Loucy (cell line): Measurements from ENCODE around the gene ZCCHC14.

ENCODE experiments used
- H2AFZ ChIP-seq: fragments of 200-600 bp; sonication (generic); 2 replicates; pipeline ENCODE4 v1.6.0; 2016; ENCODE audit warnings: antibody characterized with exemption, mild to moderate bottlenecking, low read length, moderate library complexity
- H3F3A ChIP-seq: fragments of 200-600 bp; 2 replicates; pipeline ENCODE4 v1.6.0; 2016; ENCODE audit warnings: antibody characterized with exemption, low read depth, mild to moderate bottlenecking
- H3K27me3 ChIP-seq: fragments of 200-600 bp; sonication (generic); 2 replicates; pipeline ENCODE4 v1.6.1; 2014; ENCODE audit warnings: low read length, mild to moderate bottlenecking; ENCODE audit not compliant: insufficient read depth, poor library complexity, severe bottlenecking
- H3K36me3 ChIP-seq: fragments of 200-600 bp; sonication (generic); 2 replicates; pipeline ENCODE4 v1.6.1; 2016; ENCODE audit warnings: low read length; ENCODE audit not compliant: insufficient read depth
- H3K4me1 ChIP-seq: fragments of 200-600 bp; sonication (generic); 2 replicates; pipeline ENCODE4 v1.5.1; 2014; ENCODE audit warnings: low read length, mild to moderate bottlenecking; ENCODE audit not compliant: insufficient read depth, poor library complexity, severe bottlenecking
- H3K4me2 ChIP-seq: fragments of 200-600 bp; sonication (generic); 2 replicates; pipeline ENCODE4 v1.6.0; 2014; ENCODE audit warnings: antibody characterized with exemption, low read length, low read depth, mild to moderate bottlenecking; ENCODE audit not compliant: poor library complexity, severe bottlenecking
- H3K4me3 ChIP-seq: fragments of 200-600 bp; sonication (generic); 2 replicates; pipeline ENCODE4 v1.5.1; 2014; ENCODE audit warnings: low read length, mild to moderate bottlenecking, mixed read lengths; ENCODE audit not compliant: poor library complexity, severe bottlenecking
- H3K79me2 ChIP-seq: fragments of 200-600 bp; sonication (generic); 2 replicates; pipeline ENCODE4 v1.6.1; 2014; ENCODE audit warnings: low read length; ENCODE audit not compliant: insufficient read depth
- H3K9ac ChIP-seq: fragments of 200-600 bp; sonication (generic); 2 replicates; pipeline ENCODE4 v1.6.0; 2014; ENCODE audit warnings: mild to moderate bottlenecking, low read depth, low read length, moderate library complexity; ENCODE audit not compliant: poor library complexity, severe bottlenecking
- H3K9me2 ChIP-seq: fragments of 200-600 bp; sonication (generic); replicated peaks from 2 replicates; pipeline ENCODE4 v1.6.1; 2016; ENCODE audit warnings: low read depth, low read length, mixed read lengths
- H3K9me3 ChIP-seq: fragments of 200-600 bp; sonication (generic); 2 replicates; pipeline ENCODE4 v1.6.1; 2014; ENCODE audit warnings: mild to moderate bottlenecking, antibody characterized with exemption, low read length, low read depth; ENCODE audit not compliant: insufficient read depth
- H4K20me1 ChIP-seq: fragments of 200-600 bp; sonication (generic); 2 replicates; pipeline ENCODE4 v1.6.0; 2014; ENCODE audit warnings: antibody characterized with exemption, low read length, mild to moderate bottlenecking; ENCODE audit not compliant: insufficient read depth, poor library complexity, severe bottlenecking
- CTCF ChIP-seq: fragments of 200-600 bp; sonication (generic); conservative IDR thresholded peaks from 2 replicates; pipeline ENCODE4 v1.5.1; 2014; ENCODE audit warnings: mild to moderate bottlenecking, antibody characterized with exemption, low read length
- EZH2phosphoT487 ChIP-seq: fragments of 200-600 bp; IDR thresholded peaks from 2 replicates; pipeline ENCODE4 v1.6.1; 2018; ENCODE audit warnings: antibody characterized with exemption, mild to moderate bottlenecking, moderate library complexity, borderline replicate concordance

ZCCHC14 gene

GRCh38 chr16:87535855-87536794 is 43.3 kb upstream of the ZCCHC14 start:
- Histone ChIP-seq H3K4me3 (no peak overlapping the region), H3K79me2 (no peaks in the 10 kb centered on the region), H3K27me3 (no peaks in the 10 kb centered on the region), H2AFZ (no peak overlapping the region), H4K20me1 (no peaks in the 10 kb centered on the region), H3K9me2 (no peaks in the 10 kb centered on the region), H3K36me3 (no peaks in the 10 kb centered on the region), H3K4me1 (no peaks in the 10 kb centered on the region), H3K9ac (no peak overlapping the region), H3K4me2 (no peak overlapping the region), H3K9me3 (no peaks in the 10 kb centered on the region), H3F3A (no peaks in the 10 kb centered on the region)
- no peak for TF ChIP-seq EZH2phosphoT487
- TF ChIP-seq CTCF: no peak

- no peaks in the 10 kb centered on the region for H3K9me3 ChIP-seq
Observed at GRCh38 chr16:87535457-87535854, 42.6 kb upstream of the ZCCHC14 start.

GRCh38 chr16:87534751-87535150 is 41.9 kb upstream of the ZCCHC14 start:
- H4K20me1 ChIP-seq: no peaks in the 10 kb centered on the region
- H3F3A ChIP-seq: no peaks in the 10 kb centered on the region
- H3K79me2 ChIP-seq: no peaks in the 10 kb centered on the region
- TF ChIP-seq CTCF: no peak
- no peak for TF ChIP-seq EZH2phosphoT487
- no peak overlapping the region for H3K9ac ChIP-seq
- H2AFZ ChIP-seq: no peak overlapping the region
- H3K4me1 ChIP-seq: no peaks in the 10 kb centered on the region
- H3K9me2 ChIP-seq: no peaks in the 10 kb centered on the region
- no peak overlapping the region for H3K4me2 ChIP-seq
- no peak overlapping the region for H3K4me3 ChIP-seq
- H3K27me3 ChIP-seq: no peaks in the 10 kb centered on the region
- H3K9me3 ChIP-seq: no peaks in the 10 kb centered on the region
- H3K36me3 ChIP-seq: no peaks in the 10 kb centered on the region

More at GRCh38 chr16:87535457-87535854, 42.6 kb upstream of the ZCCHC14 start:
- H3K4me3 ChIP-seq: no peak overlapping the region
- no peaks in the 10 kb centered on the region for H3K4me1 ChIP-seq
- no peak overlapping the region for H3K9ac ChIP-seq
- TF ChIP-seq EZH2phosphoT487 (no peak), CTCF (no peak)
- H3K79me2 ChIP-seq: no peaks in the 10 kb centered on the region
- no peaks in the 10 kb centered on the region for H3K27me3 ChIP-seq
- no peak overlapping the region for H2AFZ ChIP-seq
- H4K20me1 ChIP-seq: no peaks in the 10 kb centered on the region
- H3K4me2 ChIP-seq: no peak overlapping the region
- no peaks in the 10 kb centered on the region for H3F3A ChIP-seq
- no peaks in the 10 kb centered on the region for H3K36me3 ChIP-seq
- no peaks in the 10 kb centered on the region for H3K9me2 ChIP-seq
